Activated naive CD4-positive, alpha-beta T cell treated with Interleukin-2 at 50 U/mL for 16 hours (primary cell): Measurements from ENCODE around the gene LINC01488.

ENCODE experiments used
- DNase-seq: peaks from one replicate; pipeline ENCODE4 v3.0.0-alpha.2; 2020

The LINC01488 gene

DNA sequence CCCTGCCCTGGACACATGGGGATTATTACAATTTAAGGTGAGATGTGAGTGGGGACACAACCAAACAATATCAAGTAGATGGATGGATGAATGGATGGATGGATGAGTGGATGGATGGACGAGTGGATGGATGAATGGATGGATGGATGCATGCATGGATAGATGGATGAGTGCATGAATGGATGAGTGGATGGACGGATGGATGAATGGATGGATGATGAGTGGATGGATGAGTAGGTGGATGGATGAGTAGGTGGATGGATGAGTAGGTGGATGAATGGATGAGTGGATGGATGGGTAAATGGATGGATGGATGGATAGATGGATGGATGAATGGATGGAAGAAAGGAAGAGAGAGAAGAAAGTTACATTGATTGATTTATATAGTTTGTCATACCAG, 859 bp downstream of the LINC01488 start:
- DNase-seq, result no peak

DNA sequence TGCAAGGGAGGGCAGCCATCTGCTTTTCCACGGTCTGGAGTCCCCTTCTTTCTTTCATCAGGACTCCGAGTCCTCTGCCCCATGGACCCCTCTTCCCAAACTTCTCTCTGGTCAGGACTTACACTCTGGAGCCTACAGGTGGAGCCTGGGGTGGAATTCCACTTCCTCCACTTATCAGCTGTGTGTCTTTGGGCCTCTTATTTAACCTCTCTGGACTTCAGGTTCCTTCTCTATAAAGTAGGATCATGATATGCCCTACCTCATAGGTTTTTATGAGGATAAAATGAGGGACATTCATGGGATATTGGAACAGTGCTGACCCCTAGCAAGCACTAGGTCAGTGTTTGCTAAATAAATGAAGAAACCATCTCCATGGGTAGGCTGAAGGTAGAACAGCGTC, 1.7 kb downstream of the LINC01488 start:
- no peak for DNase-seq

DNA sequence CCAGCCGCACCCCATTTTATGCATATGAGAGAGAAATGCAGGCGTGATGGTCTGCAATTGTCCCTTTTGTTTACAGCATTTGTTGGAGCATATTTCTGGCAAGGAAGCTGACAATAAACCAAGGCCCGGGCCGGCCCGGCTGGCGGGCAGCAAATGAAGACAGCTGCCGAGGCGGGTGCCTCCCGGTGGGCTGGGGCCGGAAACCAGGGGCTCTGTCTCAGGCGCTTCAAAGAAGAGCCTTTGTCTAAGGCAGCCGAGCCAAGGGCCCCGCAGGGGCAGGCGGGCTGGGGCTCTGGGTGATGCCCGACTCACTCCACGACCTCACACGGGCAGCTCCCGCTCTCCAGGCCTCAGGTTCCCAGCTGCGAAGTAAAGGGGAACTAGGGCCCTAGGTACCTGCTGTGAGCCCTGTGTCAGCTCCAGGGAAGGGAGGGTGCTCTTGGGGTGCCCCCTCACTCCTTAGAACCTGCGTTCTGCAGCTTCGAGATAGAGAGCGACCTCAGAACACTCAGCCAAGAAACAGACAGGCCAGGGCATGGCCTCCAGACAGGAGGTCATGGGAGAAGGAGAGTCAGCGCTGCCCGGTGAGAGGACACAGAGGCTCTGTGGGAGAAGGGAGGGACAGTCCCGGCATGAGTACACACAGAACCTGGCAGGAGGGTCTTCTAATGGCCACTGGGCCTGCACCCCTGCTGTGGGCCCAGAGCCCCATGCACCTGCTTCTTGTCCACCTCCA, 2.4 kb downstream of the LINC01488 start:
- no peak for DNase-seq

DNA sequence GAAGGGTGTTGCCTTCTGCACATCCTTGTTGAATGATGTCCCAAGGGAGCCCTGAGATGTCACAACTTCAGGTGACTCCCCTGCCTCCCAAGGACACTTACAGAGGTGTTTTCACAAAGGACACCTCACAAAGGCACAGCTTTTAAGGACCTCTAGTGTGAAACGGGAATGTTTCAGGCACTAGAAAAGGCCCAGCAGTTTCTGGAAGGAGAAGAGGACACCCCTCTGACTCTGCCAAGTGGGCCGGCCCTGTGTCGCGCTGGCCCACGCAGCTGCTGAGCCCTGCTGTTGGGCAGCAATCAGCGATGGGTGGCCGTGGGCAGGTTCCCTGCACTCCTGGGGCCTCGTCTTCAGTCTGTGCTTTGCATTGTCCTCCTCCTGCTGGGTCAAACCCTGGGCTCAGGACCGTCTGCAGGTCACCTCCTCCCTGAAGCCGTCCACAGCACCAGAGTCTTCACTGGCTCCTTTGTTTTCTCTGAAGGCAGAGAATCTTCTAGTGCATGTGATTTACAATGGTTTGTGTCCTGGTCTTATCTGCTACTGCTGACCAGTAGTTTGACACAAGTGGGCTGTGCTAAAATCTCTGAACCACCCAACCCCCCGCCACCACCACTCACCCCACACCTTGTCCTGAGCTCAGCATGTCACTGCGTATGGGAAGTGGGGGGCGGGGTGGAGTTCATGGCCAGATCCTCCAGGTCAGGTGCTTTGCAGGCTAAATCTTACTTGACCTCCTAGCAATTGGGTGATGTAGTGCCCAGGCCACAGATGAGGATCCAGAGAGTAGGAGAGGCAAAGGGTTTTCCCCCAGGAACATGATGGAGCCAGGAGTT, 3.2 kb downstream of the LINC01488 start:
- DNase-seq, result no peak

DNA sequence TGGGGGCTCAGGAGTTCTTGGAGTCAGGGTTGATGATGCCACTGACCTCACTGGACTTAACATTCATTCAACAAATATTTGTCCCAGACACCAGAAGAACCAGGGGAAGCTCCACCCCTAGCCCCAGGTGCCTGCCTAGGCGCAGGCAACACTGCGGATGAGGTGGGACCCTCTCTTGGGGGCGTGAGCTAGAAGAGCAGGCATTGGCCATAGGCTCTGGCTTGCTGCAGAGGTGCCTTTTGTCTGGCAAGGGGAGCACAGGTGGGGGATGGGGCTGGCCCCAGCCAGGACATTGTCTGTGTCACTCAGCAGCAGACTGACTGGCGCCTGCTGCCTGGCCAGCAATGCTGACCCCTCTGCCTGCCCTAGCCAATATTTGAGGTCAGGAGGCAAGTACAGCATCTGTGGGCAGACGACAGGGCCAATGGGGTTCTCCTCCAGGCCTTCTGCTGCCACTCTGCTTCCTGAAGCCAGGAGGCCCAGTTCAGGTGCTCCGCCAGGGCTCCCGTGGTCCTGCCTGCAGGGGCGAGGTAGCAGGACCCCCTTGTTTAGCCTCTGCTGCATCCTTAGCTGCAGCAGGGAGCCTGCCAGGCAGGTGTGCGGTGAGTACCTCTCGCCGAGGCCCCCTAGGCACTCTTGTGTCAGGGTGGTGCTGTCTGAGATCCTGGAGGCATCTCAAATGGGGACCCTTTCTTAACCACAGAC, 4.0 kb downstream of the LINC01488 start:
- no peak for DNase-seq

DNA sequence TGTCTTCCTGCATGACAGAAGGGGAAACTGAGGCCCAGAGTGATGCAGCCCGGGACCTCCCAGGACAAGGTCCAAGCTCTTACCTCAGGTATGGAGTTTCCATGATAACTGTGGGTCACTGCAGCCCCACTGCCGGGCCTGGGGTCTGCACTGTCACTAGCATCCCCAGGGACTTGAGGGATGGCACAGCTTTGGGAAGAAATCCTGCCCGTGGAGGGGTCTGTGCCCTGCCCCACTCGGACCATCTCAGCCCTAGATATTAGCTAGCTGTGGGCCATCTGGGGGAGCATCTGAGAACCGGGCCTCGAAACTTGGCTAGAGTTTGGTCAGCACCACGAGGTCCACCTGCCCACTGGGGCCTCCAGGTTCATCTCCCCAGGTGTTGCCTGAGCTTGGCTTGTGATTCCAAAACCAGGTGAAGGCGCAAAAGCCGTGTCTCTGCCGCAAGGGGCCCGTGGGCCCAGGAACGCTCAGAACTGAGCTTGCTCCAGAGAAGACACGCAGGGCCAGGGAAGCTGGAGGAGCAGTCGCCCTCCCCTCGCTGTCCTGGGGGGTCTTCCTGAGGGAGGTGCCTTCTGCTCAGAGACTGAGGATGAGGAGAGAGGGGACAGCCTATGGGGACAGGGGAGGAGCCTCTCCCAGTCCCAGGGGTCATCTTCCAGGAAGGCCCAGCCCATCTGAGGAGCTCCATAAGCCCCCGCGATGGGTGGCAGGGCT, 4.8 kb downstream of the LINC01488 start:
- DNase-seq, result no peak

DNA sequence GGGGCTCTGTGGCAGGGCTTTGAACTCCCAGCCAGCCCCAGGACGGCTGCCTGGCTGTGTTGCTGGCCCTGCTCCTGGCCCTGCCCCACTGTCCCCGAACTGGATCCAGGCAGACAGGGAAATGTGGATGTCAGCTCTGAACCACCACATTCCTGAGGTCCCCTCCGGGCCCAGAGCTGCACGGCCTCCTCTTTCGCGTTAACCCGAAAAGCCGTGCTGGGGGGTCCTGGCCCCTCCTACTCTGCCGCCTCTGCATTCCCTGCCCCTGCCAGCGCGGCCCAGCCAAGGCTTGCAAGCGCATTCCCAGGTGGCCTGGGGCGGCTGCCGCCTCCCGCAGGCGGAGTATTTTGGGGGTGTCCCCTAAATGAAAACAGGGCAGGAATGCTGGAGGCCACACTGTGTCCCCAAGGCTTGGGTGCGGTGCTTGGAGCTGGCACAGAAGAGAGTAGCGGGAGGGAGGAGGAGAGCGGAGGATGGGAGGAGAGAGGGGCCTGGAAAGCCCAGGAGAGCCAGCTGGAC, 5.4 kb downstream of the LINC01488 start:
- DNase-seq, result no peak

DNA sequence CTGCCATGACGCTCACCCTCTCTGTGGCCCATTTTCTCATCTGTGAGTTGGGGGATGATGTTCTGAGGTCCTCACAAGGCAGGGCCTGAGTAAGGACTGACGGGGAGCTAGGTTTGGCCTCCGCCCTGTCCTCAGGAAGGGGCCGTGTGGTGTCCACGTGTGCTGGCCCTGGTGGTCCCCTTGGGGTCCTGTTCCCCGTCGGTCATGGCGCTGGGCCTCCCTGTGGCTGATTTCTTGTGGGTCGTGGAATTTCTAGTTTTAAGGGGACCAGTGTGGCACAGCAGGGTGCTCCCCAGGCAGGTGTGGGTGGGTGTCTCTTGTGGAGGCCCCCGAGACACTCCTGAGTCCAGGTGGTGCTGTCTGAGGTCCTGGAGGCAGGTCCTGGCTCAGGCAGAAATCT, 5.9 kb downstream of the LINC01488 start:
- no peak for DNase-seq

DNA sequence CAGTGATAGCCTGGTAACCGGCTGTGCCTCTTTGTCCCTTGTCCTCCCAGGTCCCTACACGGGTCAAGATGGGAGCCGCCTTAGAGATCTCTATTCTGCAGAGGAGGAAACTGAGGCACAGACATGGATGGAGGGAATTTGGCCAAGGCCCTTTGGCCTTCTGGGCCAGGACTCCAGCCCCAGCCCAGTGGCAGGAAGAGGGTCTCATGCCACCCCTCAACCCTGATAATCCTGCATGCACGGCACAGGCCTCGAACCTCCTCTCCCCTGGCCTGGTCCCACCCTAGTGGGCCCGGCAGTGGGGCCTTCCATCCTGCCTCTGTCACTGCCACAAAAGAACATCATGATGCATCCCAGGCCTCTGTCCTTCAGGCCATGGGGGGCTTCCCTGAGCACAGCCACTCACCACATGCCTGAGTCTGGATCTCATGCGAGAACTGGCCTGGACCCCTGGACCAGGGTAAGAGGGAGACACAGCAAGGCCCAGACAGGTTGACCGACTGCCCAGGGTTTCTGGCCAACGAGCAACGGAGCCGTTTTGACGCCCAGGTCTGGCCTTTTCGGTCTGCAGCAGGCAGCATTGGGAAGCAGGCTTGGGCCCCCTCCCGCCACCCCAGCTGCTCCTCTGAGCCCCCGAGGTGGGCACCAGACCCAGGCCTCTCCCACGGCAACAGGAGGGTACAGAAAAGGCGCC, 6.5 kb downstream of the LINC01488 start:
- DNase-seq, result no peak

DNA sequence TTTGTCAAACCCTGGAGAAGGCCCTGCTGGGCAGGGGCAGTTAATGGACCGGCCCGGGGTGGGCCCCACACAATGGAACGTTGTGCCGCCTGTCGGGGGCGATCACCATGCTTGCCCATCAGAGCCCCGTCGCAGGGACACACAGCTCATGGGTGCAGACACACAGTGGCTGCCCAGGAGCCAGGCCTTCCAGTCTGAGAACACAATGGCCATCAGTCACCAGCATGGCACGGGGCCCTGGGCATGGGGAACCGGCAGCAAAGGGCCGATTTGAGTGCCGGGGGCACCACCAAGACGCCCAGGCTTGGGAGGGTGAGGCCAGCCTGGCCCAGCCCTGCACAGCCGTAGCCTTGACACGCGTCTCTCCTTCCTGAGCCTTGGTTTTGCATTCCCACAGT, 7.1 kb downstream of the LINC01488 start:
- no peak for DNase-seq

DNA sequence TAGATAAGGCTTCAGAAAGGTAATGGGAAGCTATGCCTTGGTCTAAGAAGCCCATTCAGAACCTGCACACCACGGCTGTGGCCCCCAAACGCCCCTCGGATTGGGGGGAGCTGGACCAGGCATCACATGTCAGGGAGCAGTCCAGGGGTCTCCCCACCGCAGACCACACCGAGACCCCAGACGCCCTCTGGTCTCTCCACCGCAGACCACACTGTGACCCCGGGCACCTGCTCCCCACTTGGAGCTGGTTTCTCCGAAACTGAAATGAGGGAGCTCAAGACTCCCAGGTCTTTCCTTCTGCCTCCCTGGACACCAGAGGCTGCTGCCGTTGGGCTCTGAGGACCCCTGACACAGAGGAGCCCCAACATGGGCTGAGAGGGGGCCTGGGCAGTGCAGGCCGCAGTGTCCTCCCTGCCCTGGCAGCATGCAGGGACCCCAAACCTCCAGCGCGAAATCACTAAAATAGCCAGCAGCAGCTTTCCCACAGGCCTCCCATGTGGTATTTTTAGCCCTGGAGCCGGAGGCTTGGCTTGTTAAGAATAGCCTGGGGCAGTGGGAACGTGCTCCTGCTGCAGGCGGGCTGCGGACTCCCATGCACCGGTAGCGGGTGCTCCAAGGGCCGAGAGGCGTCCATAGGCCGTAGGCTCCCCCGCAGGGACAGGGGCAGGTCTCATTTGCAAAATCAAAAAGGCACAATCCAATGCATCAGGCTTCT, 7.7 kb downstream of the LINC01488 start:
- no peak for DNase-seq

DNA sequence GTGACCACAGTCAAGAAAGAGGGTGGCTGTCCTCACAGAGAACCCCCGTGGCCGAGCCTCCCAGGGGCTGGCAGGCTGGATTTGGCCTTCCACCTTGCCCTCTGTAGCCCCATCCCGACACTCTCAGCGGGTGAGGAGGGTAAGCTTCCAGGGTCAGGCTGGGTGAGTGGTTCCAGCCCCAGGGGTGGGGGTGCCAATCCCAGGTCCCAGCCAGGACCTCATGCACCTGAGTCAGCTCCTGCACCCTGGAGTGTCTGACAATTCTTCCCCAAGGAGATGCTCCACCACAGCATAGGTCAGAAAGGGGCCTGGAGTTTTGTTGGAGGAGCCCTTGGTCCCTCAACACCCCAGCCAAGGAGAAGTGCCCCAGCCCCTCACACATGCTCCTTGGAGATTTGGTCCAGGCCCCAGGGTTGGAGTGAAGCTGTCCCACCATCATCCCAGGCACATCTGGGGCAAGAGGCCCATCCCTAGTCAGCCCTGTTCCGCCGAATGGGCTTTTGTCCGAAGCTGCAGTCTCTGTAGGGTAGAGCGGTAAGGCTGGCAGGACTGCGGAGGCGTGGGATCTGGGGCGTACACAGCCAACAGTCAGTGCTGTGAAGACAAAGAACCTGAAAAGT, 8.4 kb downstream of the LINC01488 start:
- DNase-seq, result no peak

DNA sequence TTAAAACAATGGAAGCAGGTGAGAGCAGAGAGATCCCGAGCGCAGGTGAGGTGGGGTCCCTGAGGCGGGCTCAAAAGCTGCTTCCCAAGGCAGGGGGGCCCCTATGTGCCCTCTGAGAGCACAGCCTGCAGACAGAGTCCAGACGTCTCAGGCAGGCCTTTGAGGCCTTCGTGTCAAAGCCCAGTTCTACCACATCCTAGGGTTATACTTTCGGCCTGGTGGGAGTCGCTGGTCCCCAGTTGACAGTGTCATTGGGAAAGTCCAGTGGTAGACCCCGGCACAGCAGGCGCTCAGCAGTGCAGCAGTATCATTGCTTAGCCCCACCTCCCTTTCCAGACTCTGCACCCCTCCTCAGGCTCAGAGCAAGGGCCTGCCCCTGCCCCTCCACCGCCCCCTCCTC, 9.1 kb downstream of the LINC01488 start:
- no peak for DNase-seq

DNA sequence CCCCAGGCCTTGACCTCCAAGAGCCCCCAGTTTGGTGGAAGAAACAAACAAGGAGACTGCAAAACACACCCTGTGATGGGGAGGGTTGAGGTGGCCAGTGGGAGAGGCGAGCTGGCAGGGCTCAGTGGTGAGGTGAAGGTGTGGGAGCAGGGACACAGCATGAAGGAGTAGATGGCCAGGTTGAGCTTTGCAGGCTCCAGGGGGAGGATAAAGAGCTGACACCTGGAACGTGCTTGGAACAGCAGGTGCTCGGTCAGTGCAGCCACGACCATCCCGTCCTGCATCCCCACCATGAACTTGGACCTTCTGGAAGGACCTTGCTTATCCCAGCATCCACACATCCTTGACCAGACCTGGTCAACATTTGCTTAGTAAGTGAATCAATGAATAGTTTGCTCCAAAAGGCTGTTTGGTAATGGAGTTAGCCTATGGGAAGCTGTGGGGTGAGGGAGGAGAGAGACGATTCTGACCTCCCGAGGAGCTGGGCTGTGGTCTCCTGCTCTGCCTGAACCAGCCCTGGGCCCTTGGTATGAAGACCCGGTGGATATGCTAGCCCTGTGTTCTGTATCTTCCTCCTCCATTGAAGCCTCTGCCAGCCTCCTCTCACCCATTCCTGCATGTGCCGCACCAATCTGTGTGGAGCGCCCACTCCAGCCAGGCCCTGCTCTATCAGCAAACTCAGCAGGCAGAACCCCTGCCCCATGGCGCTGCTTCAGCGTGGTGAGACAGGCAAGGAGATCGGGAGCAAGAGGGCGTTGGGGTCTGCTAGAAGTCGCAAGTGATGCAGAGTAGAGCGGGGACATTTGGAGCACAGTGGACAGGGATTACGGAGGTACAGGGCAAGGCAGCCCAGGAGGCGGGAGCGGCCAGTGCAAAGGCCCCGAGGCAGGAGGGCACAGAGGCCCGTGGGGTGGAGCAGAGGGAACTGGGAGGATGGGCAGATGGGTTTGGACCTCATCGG, 9.9 kb downstream of the LINC01488 start:
- no peak for DNase-seq

DNA sequence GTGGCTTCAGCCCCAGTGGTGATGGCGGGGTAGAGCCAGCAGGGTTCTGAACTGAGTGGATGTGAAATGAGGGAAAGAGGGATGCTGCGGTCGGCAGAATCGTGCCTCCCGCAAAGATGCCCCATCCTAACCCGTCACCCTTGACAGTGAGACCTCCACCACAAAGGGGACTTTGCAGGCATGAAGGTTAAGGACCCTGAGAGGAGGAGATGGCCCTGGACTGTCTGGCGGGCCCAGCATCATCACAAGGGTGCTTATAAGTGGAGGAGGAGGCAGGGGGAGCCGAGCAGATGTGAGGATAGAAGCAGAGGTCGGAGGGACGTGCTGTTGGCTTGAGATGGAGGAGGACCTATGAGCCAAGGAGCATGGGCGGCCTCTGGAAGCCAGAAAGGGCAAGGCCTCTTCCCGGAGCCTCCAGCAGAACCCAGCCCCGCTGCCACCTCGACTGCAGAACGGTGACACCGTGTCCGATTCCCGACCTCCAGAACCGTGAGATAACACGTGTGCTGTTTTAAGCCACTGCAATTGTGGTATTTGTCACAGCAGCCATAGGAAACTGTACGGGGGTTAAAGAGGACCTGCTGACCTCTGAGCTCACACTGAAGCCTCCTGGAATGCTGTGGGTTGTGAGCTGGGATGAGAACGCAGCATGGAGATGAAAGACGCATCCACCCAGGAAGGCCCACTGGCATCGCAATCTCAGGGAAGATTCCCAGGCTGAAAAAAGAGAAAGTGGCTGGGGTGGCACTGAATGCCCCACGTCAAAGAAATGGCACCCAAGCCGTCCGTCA, 10.9 kb downstream of the LINC01488 start:
- no peak for DNase-seq

DNA sequence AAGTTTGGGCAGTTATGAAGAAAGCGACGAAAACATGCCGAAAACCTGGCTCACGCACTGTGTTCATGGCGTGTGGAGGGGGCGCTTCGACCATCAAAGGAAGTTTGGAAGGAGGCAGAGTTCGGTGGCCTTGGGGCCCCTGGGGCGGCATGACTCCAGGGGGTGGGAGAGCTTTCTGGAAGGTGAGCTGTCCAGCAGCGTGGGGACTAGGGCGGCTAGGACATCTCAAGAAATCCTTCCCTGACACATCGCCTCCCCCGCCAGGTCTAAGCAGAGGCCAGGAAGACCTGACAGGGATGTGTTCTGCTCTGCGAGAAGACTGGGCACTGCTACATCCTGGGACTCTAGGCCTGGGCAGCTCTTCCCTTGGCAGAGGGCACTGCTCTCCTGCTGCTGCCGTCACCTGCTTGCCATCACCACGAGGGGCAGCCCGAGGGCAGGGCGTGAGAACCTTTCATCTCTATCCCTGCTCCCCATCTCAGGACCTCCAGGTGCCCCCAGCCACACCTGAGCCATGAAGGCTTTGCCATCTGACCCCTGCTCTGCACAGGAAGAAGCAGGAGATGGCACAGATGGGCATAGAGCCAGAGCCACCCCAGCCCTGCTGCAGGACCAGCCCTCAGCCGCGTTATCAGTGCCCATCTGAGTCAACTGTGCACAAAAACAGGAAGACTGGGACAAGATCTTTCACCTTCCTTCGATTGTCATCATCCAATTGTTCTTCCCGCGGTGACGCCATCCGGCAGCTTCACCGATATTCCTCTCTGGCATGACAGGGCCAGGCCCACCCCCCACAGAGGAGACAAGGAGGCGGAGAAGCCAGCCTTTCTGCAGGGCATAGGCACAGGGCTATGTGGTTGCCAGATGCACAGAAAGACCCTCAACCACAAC, 12.7 kb downstream of the LINC01488 start:
- no peak for DNase-seq

DNA sequence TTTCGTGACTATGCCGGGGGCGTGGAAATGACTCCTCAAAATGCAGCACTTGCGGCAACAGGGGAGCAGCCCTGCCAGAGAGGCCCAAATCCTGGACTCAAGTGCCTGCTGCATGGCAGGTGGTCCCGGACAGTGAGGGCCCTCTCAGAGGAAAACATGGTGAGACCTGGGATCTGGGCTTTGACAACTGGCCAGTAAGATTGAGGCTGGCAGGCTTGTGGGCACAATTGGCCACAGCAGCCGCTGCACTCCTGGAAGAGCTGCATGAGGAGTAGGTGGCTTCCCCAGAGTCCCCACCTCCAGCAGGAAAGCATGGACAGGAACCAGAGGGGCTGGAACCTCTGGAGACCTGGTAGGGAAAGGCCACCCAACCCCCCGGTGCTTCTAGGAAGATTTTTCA, 13.4 kb downstream of the LINC01488 start:
- no peak for DNase-seq
